A673 (cell line): Measurements from ENCODE around the gene AATK. TPM values are rescaled to one million over a fixed set of nuclear protein-coding genes. Genes with fewer than 3 reads are reported as not detected.

ENCODE experiments used
- BruUV-seq: library from RNA; stranded (reverse); fragments of 400-500 nt; replicated peaks from 2 replicates; lab custom pipeline; 2021; lab: Mats Ljungman, UMichigan
- CTCF ChIA-PET: fragments of 300-600 bp; sonication (Branson Sonifier 250); formaldehyde crosslinking; loops from one replicate; lab custom pipeline; 2022; ENCODE audit warnings: antibody characterized with exemption; lab: Charles Lee
- POLR2A ChIA-PET: fragments of 300-600 bp; sonication (Branson Sonifier 250); formaldehyde crosslinking; loops from one replicate; lab custom pipeline; 2022; ENCODE audit warnings: antibody characterized with exemption; ENCODE audit not compliant: low non-redundant PET; lab: Charles Lee
- DNase-seq: peaks from one replicate; pipeline ENCODE4 v3.0.0-alpha.2; 2015; ENCODE audit warnings: low spot score
- H3K27ac ChIP-seq: fragments of 200-600 bp; sonication (generic); 2 replicates; pipeline ENCODE4 v1.5.1; 2016; ENCODE audit warnings: mixed run types, low read depth, mild to moderate bottlenecking, mixed read lengths, antibody characterized with exemption, low read length; ENCODE audit not compliant: poor library complexity, severe bottlenecking
- H3K27me3 ChIP-seq: fragments of 200-600 bp; sonication (generic); replicated peaks from 2 replicates; pipeline ENCODE4 v1.6.1; 2017; ENCODE audit warnings: mixed run types, low read depth, mild to moderate bottlenecking, mixed read lengths, antibody characterized with exemption, low read length; ENCODE audit not compliant: insufficient read depth, poor library complexity
- H3K36me3 ChIP-seq: fragments of 200-600 bp; sonication (generic); 2 replicates; pipeline ENCODE4 v1.6.1; 2016; ENCODE audit warnings: mixed run types, mild to moderate bottlenecking, mixed read lengths, antibody characterized with exemption, low read length; ENCODE audit not compliant: insufficient read depth, poor library complexity, severe bottlenecking
- H3K4me1 ChIP-seq: fragments of 200-600 bp; sonication (generic); 2 replicates; pipeline ENCODE4 v1.6.1; 2017; ENCODE audit warnings: mixed run types, mild to moderate bottlenecking, mixed read lengths, antibody characterized with exemption, low read length; ENCODE audit not compliant: insufficient read depth, poor library complexity, severe bottlenecking
- H3K4me3 ChIP-seq: fragments of 200-600 bp; sonication (generic); 2 replicates; pipeline ENCODE4 v1.5.1; 2016; ENCODE audit warnings: low read depth, mixed run types, mild to moderate bottlenecking, mixed read lengths, low read length; ENCODE audit not compliant: poor library complexity, severe bottlenecking
- H3K9me3 ChIP-seq: fragments of 200-600 bp; sonication (generic); 2 replicates; pipeline ENCODE4 v1.6.1; 2016; ENCODE audit warnings: mixed run types, low read depth, mild to moderate bottlenecking, mixed read lengths, antibody characterized with exemption, low read length; ENCODE audit not compliant: poor library complexity, severe bottlenecking
- CTCF ChIP-seq: fragments of 300-800, 200-600 bp; sonication (generic); conservative IDR thresholded peaks from 2 replicates; pipeline ENCODE4 v1.5.1; 2017; ENCODE audit warnings: low read depth, mild to moderate bottlenecking, antibody characterized with exemption, low read length, moderate library complexity, mixed read lengths
- EZH2 ChIP-seq: fragments of 200-600 bp; sonication (generic); IDR thresholded peaks from 2 replicates; pipeline ENCODE4 v1.6.1; 2017; ENCODE audit warnings: borderline replicate concordance, low read depth, mild to moderate bottlenecking, mixed read lengths, antibody characterized with exemption, low read length; ENCODE audit not compliant: poor library complexity, severe bottlenecking
- intact Hi-C: fragments of 100-400 bp; cut with micrococcal nuclease; formaldehyde crosslinking; loops from one replicate; pipeline ENCODE4 v1.10.0; 2022; ENCODE audit not compliant: unreplicated experiment
- total RNA-seq: library from RNA; stranded (reverse); gene quantifications from 2 replicates; pipeline ENCODE4 v1.2.3, GENCODE V29; 2021

Gene AATK
- total RNA-seq, 1 experiment from 2014 or later, result 0.90 TPM

DNA sequence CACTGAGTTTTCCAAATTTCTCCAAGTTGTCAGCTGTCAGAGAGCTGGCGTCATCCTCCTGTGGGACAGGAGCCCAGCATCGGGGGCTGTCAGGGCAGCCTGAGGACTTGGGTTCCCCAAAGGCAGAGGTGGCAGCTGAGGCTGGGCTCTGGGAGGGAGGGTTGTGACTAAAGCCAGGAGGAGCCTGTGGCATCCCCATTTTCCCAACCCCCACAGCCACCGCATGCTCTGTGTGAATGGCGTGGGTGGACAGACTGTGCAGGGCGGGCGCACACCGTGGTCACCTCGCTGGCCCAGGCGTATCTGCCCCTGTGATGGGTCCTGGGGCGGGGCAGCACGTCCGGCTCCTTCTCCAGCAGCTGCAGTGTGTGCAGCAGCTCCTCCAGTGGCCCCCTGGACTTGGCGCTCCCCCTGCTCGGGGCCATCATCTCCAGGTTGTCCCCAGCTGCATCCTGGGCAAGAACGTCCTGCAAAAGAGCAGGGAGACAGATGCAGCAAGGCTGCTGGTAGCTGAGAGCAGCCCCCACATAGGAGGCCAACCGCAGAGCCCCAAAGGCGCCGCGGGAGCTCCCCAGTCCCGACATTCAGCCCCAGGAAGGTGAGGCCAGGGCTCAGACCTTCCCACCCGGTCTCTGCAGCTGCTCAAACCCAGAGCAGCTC is 31.9 kb upstream of the AATK start:
- no peaks in the 10 kb centered on the region for H3K27me3 ChIP-seq
- ChIA-PET CTCF (no interaction called here), POLR2A (no interaction called here)
- TF ChIP-seq CTCF (no peak), EZH2 (no peak)
- no peak overlapping the region for H3K27ac ChIP-seq
- BruUV-seq, result no TSS peak
- peaks cover 5% of the 10 kb centered on the region for H3K4me1 ChIP-seq
- H3K4me3 ChIP-seq, result no peak overlapping the region
- intact Hi-C loops, result no loop called here
- DNase-seq, result no peak
- no peaks in the 10 kb centered on the region for H3K9me3 ChIP-seq
- no peaks in the 10 kb centered on the region for H3K36me3 ChIP-seq

- H3K4me3 ChIP-seq, result no peak overlapping the region
- intact Hi-C loops, result no loop called here
- H3K27me3 ChIP-seq, result no peaks in the 10 kb centered on the region
- DNase-seq, result no peak
- peaks cover 5% of the 10 kb centered on the region for H3K4me1 ChIP-seq
- ChIA-PET CTCF (no interaction called here), POLR2A (no interaction called here)
- no peak overlapping the region for H3K27ac ChIP-seq
- no TSS peak for BruUV-seq
- H3K9me3 ChIP-seq, result no peaks in the 10 kb centered on the region
- TF ChIP-seq CTCF, result no peak
- TF ChIP-seq EZH2, result no peak
- H3K36me3 ChIP-seq, result no peaks in the 10 kb centered on the region
Measured at GRCh38 chr17:81197409-81197795, 31.4 kb upstream of the AATK start.

DNA sequence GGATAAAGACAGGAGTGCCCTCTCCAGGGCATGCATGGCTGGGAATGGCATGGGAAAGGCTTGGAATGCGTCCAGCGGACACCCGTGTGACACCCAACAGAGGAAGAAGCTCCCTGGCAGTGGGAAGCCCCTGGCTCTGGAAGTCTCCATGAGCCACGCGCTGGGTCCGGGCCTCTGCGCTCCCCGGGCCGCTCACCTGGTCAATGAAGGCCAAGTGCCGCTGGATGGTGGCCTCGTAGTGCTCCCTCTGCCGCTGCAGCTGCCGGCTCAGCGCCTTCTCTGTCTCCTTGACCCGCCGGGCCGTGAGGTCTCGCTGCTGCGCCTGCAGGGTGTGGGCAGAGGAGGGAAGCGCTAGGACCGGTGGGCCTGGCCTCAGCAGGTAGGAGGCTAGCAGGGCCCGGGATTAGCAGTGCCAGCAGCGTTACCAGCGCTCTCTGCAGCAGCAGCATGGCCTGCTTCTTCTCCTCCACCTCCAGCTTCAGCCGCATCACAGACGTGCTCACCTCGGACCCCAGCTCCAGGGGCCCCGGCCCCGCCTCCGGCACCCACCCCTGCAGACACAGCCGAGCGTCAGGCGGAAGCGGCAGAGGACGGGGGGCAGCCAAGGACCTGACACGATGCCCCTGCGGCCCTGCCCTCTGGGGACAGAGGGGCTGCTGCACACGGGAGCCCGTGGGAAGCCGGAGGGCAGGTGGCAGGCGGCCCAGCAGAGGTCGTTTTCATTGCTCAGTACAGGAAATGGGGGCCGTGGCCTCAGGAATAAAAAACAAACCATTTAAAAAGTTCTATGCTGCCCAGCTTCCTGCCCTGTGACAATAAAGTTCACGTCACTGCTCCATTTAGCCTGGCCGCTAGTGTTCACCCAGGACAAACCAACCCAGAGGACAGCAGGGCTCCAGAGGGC is 30.7 kb upstream of the AATK start:
- no TSS peak for BruUV-seq
- Histone ChIP-seq H3K4me3 (no peak overlapping the region), H3K27ac (no peak overlapping the region), H3K4me1 (peaks cover 5% of the 10 kb centered on the region), H3K27me3 (no peaks in the 10 kb centered on the region), H3K9me3 (no peaks in the 10 kb centered on the region), H3K36me3 (no peaks in the 10 kb centered on the region)
- TF ChIP-seq CTCF, result no peak
- TF ChIP-seq EZH2, result no peak
- ChIA-PET CTCF (no interaction called here), POLR2A (interaction anchor here (0.6 kb wide), 1 partner anchor 49 kb away, joined by 3 read pairs; no protein-coding TSS in a partner anchor)
- intact Hi-C loops, result no loop called here
- DNase-seq, result no peak
